Caco-2 (cell line): Measurements from ENCODE around the gene FGFBP3. TPM values are rescaled to one million over a fixed set of nuclear protein-coding genes. Genes with fewer than 3 reads are reported as not detected.
A peak's percentile ranks its signal among the peaks of the same experiment; 100 is the strongest.

Experiments
- BruUV-seq: library from RNA; stranded (reverse); fragments of 400-500 nt; replicated peaks from 2 replicates; lab custom pipeline; 2021; lab: Mats Ljungman, UMichigan
- CTCF ChIA-PET: fragments of 300-600 bp; sonication (Branson Sonifier 250); formaldehyde crosslinking; loops from one replicate; lab custom pipeline; 2022; ENCODE audit warnings: antibody characterized with exemption; lab: Charles Lee
- POLR2A ChIA-PET: fragments of 300-600 bp; sonication (Branson Sonifier 250); formaldehyde crosslinking; loops from one replicate; lab custom pipeline; 2022; ENCODE audit warnings: antibody characterized with exemption; lab: Charles Lee
- DNase-seq, 2 experiments: peaks; one replicate each; pipeline versions ENCODE4 v3.0.0 to v3.0.0-alpha.2; 2020 to 2022
- H3K27me3 ChIP-seq: replicated peaks from 2 replicates; pipeline ENCODE4 v1.6.0; 2011; ENCODE audit warnings: low read length; ENCODE audit not compliant: control insufficient read depth, insufficient read depth
- H3K36me3 ChIP-seq: 2 replicates; pipeline ENCODE4 v1.5.1; 2011; ENCODE audit warnings: low read length; ENCODE audit not compliant: control insufficient read depth, insufficient read depth
- H3K4me1 ChIP-seq: fragments of 250-450 bp; sonication (Bioruptor Pico); 2 replicates; pipeline ENCODE4 v1.5.1; 2020; ENCODE audit warnings: mild to moderate bottlenecking
- H3K4me3 ChIP-seq: 2 replicates; pipeline ENCODE4 v1.5.1; 2011; ENCODE audit warnings: low read depth, mild to moderate bottlenecking, control low read depth, low read length
- H3K9me3 ChIP-seq: fragments of 250-450 bp; sonication (Bioruptor Pico); 2 replicates; pipeline ENCODE4 v1.5.1; 2020; ENCODE audit warnings: mild to moderate bottlenecking, moderate library complexity
- H3K27ac Mint-ChIP-seq: one replicate; pipeline ENCODE4 v1.8.0; 2022; ENCODE audit warnings: mixed read lengths; ENCODE audit not compliant: unreplicated experiment
- H3K27me3 Mint-ChIP-seq: one replicate; pipeline ENCODE4 v1.8.0; 2022; ENCODE audit warnings: mixed read lengths; ENCODE audit not compliant: insufficient read depth, unreplicated experiment
- H3K36me3 Mint-ChIP-seq: one replicate; pipeline ENCODE4 v1.8.0; 2022; ENCODE audit warnings: mild to moderate bottlenecking, mixed read lengths; ENCODE audit not compliant: insufficient read depth, unreplicated experiment
- H3K4me1 Mint-ChIP-seq: one replicate; pipeline ENCODE4 v1.8.0; 2022; ENCODE audit warnings: low read depth, mixed read lengths; ENCODE audit not compliant: unreplicated experiment
- H3K4me3 Mint-ChIP-seq: one replicate; pipeline ENCODE4 v1.8.0; 2022; ENCODE audit warnings: mild to moderate bottlenecking, moderate library complexity, mixed read lengths; ENCODE audit not compliant: unreplicated experiment
- H3K9me3 Mint-ChIP-seq: one replicate; pipeline ENCODE4 v1.8.0; 2022; ENCODE audit warnings: mixed read lengths; ENCODE audit not compliant: unreplicated experiment
- intact Hi-C: fragments of 100-400 bp; cut with micrococcal nuclease; formaldehyde crosslinking; loops from one replicate; pipeline ENCODE4 v1.10.0; 2022; ENCODE audit not compliant: unreplicated experiment
- total RNA-seq: library from RNA; stranded (reverse); gene quantifications from 2 replicates; pipeline ENCODE4 v1.2.3, GENCODE V29; 2022
- TF ChIP-seq, protein P1 (sequence below), 2 experiments: fragments of 200-600 bp in 1 of 2; IDR thresholded peaks; 1 replicate in 1 of 2; 2 replicates in 1 of 2; pipeline versions ENCODE4 v1.5.1 to v1.8.0; 2011 to 2022; ENCODE audit warnings: antibody characterized with exemption in 1 of 2, control low read depth in 1 of 2, inconsistent platforms in 1 of 2, low read depth in 1 of 2, low read length in 1 of 2, mild to moderate bottlenecking in 1 of 2, moderate library complexity in 1 of 2; ENCODE audit not compliant: insufficient read depth in 1 of 2, severe bottlenecking in 1 of 2, unreplicated experiment in 1 of 2

FGFBP3 gene
- total RNA-seq, 1 experiment from 2014 or later, result 3.6 TPM

DNA sequence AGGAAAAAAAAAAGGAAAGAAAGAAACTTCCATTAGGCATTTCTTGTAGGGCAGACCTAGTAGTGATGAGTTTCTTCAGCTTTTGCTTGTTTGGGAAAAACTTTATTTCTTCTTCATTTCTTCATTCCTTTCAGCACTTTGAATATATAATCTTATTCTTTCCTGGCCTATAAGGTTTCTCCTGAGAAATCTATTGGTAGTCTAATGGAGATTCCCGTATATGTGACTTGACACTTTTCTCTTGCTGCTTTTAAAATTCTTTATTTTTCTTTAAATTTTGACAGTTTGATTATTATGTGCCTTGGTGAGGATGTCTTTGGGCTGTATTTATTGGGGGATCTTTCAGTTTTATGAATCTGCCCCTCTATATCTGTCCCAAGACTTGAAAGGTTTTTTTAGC lies 10.4 kb upstream of the FGFBP3 start:
- no peak overlapping the region for H3K4me3 ChIP-seq
- TF ChIP-seq, protein P1, sequence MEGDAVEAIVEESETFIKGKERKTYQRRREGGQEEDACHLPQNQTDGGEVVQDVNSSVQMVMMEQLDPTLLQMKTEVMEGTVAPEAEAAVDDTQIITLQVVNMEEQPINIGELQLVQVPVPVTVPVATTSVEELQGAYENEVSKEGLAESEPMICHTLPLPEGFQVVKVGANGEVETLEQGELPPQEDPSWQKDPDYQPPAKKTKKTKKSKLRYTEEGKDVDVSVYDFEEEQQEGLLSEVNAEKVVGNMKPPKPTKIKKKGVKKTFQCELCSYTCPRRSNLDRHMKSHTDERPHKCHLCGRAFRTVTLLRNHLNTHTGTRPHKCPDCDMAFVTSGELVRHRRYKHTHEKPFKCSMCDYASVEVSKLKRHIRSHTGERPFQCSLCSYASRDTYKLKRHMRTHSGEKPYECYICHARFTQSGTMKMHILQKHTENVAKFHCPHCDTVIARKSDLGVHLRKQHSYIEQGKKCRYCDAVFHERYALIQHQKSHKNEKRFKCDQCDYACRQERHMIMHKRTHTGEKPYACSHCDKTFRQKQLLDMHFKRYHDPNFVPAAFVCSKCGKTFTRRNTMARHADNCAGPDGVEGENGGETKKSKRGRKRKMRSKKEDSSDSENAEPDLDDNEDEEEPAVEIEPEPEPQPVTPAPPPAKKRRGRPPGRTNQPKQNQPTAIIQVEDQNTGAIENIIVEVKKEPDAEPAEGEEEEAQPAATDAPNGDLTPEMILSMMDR (IDR thresholded peaks at IDR 0.05; ENCODE audit: insufficient read depth in 1 of 2, low read depth in 1 of 2, low read length in 1 of 2, severe bottlenecking in 1 of 2, unreplicated experiment in 1 of 2), result no peak
- BruUV-seq, result no TSS peak
- DNase-seq, result no peak
- peaks cover 14% of the 10 kb centered on the region for H3K4me1 Mint-ChIP-seq
- H3K4me1 ChIP-seq, result peaks cover 10% of the 10 kb centered on the region; the same call in 1 of the 2 replicates
- peaks cover 14% of the 10 kb centered on the region for H3K36me3 Mint-ChIP-seq
- ChIA-PET POLR2A (no interaction called here), CTCF (no interaction called here)
- no peak overlapping the region for H3K4me3 Mint-ChIP-seq
- H3K9me3 Mint-ChIP-seq, result peaks cover 16% of the 10 kb centered on the region
- peaks cover 15% of the 10 kb centered on the region for H3K27me3 Mint-ChIP-seq
- H3K27ac Mint-ChIP-seq, result no peak overlapping the region
- H3K27me3 ChIP-seq, result no peaks in the 10 kb centered on the region
- no peaks in the 10 kb centered on the region for H3K36me3 ChIP-seq
- no peaks in the 10 kb centered on the region for H3K9me3 ChIP-seq
- intact Hi-C loops, result no loop called here

GRCh38 chr10:91910467-91910866 lies 1.2 kb upstream of the FGFBP3 start:
- CTCF ChIA-PET, result interaction anchor here (1.3 kb wide), 1 partner anchor 23 kb away, joined by 3 read pairs; no protein-coding TSS in a partner anchor
- no TSS peak for BruUV-seq
- peaks cover 5% of the 10 kb centered on the region; the same call in 1 of the 2 replicates for H3K4me1 ChIP-seq
- no peaks in the 10 kb centered on the region for H3K9me3 ChIP-seq
- Mint-ChIP-seq H3K36me3 (peaks cover 7% of the 10 kb centered on the region), H3K27me3 (peaks cover 2% of the 10 kb centered on the region), H3K4me1 (peaks cover 12% of the 10 kb centered on the region), H3K4me3 (no peak overlapping the region), H3K27ac (no peak overlapping the region), H3K9me3 (no peaks in the 10 kb centered on the region)
- TF ChIP-seq, protein P1 (IDR thresholded peaks at IDR 0.05; ENCODE audit: insufficient read depth in 1 of 2, low read depth in 1 of 2, low read length in 1 of 2, severe bottlenecking in 1 of 2, unreplicated experiment in 1 of 2), result no peak
- POLR2A ChIA-PET, result no interaction called here
- no peak for DNase-seq
- no peaks in the 10 kb centered on the region for H3K36me3 ChIP-seq
- H3K4me3 ChIP-seq, result no peak overlapping the region
- H3K27me3 ChIP-seq, result no peaks in the 10 kb centered on the region
- intact Hi-C loops, result loop anchor here (5.0 kb wide), 1 partner anchor 418 kb away; no protein-coding TSS in a partner anchor

DNA sequence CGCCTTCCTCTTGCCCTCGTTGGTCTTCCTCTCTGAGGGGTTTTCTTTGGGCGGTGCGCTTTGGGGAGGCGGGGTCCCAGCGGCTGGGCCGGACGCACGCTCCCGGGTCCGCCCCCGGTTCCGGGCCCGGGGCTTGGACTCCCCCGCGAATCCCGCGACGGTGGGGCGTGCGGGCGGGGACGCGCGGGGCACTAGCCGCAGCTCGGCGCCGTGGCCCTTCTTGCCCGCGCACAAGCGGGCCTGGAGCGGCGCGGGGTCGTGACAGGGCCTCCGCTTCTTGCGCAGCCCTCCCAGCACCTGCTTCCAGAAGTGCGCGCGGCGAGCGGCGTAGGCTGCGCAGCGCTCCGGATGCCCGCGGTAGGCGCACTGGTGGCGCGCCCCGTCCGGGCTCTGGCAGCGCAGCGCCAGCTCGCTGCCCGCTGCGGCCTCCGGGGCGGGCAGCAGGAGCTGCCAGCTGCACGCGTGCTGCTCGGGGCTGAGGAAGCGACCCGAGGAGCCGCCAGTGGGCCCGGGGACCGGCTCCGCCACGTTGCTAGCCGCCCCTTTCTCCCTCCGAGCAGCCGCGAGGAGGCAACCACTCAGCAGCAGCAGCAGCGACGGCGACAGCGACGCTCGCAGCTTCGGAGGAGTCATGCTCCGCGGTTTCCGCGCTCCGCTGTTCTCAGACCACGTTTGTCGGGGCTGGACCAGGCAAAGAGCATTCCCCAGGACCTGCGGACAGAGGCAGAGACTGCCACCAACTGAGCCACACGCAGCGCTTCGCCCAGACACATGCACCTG lies 759 bp downstream of the FGFBP3 start:
- H3K9me3 Mint-ChIP-seq, result no peaks in the 10 kb centered on the region
- H3K4me3 ChIP-seq, result peak overlapping the region; percentile 91
- TF ChIP-seq, protein P1 (IDR thresholded peaks at IDR 0.05; ENCODE audit: insufficient read depth in 1 of 2, low read depth in 1 of 2, low read length in 1 of 2, severe bottlenecking in 1 of 2, unreplicated experiment in 1 of 2), result peak in 1 of 2 experiments; percentile 82
- peak overlapping the region; percentile 85 for H3K4me3 Mint-ChIP-seq
- peaks cover 5% of the 10 kb centered on the region; the same call in 1 of the 2 replicates for H3K4me1 ChIP-seq
- H3K27me3 Mint-ChIP-seq, result peaks cover 2% of the 10 kb centered on the region
- peaks cover 12% of the 10 kb centered on the region for H3K4me1 Mint-ChIP-seq
- H3K36me3 Mint-ChIP-seq, result peaks cover 12% of the 10 kb centered on the region
- intact Hi-C loops, result loop anchor here (1.0 to 2.0 kb wide), 4 partner anchors 15 to 150 kb away; partner anchors contain the start of gene BTAF1
- DNase-seq, result peak; percentile 90 to 91
- H3K9me3 ChIP-seq, result no peaks in the 10 kb centered on the region
- H3K27me3 ChIP-seq, result no peaks in the 10 kb centered on the region
- ChIA-PET POLR2A (interaction anchor here (1.0 to 1.8 kb wide), 3 partner anchors 15 to 21 kb away, joined by 7 to 10 read pairs (median 9); partner anchors contain the start of gene BTAF1), CTCF (interaction anchor here (0.6 to 1.9 kb wide), 3 partner anchors 52 to 149 kb away, joined by 3 to 8 read pairs (median 3); no protein-coding TSS in a partner anchor)
- BruUV-seq, result no TSS peak
- no peaks in the 10 kb centered on the region for H3K36me3 ChIP-seq
- H3K27ac Mint-ChIP-seq, result peak overlapping the region; percentile 82
